Neural cell (in vitro differentiated cells): Measurements from ENCODE around the gene TMOD1. TPM values are rescaled to one million over a fixed set of nuclear protein-coding genes. Genes with fewer than 3 reads are reported as not detected.

Experiments used
- H2AFZ ChIP-seq: fragments of 200-600, 300-800 bp; sonication (generic), shearing (Covaris generic); 2 replicates; pipeline ENCODE4 v1.6.0; 2014; ENCODE audit warnings: low read depth, mild to moderate bottlenecking, antibody characterized with exemption, low read length, moderate library complexity
- H3F3A ChIP-seq: fragments of 200-600 bp; shearing (Covaris generic); 2 replicates; pipeline ENCODE4 v1.6.1; 2016; ENCODE audit warnings: mild to moderate bottlenecking, moderate library complexity, mixed read lengths, antibody characterized with exemption, low read length; ENCODE audit not compliant: insufficient read depth, poor library complexity, severe bottlenecking
- H3K27ac ChIP-seq: fragments of 200-600, 300-800 bp; sonication (generic), shearing (Covaris generic); 2 replicates; pipeline ENCODE4 v1.5.1; 2014; ENCODE audit warnings: mild to moderate bottlenecking, low read length, moderate library complexity
- H3K27me3 ChIP-seq: fragments of 300-800, 200-600 bp; sonication (generic), shearing (Covaris generic); 2 replicates; pipeline ENCODE4 v1.6.0; 2014; ENCODE audit warnings: mild to moderate bottlenecking, low read depth, low read length, moderate library complexity; ENCODE audit not compliant: insufficient read depth
- H3K36me3 ChIP-seq: fragments of 300-800, 200-600 bp; sonication (generic), shearing (Covaris generic); 2 replicates; pipeline ENCODE4 v1.5.1; 2014; ENCODE audit warnings: mild to moderate bottlenecking, antibody characterized with exemption, low read length, moderate library complexity; ENCODE audit not compliant: insufficient read depth
- H3K4me2 ChIP-seq: fragments of 300-800, 200-600 bp; sonication (generic), shearing (Covaris generic); 2 replicates; pipeline ENCODE4 v1.6.0; 2014; ENCODE audit warnings: mild to moderate bottlenecking, low read length
- H3K4me3 ChIP-seq: fragments of 300-800, 200-600 bp; sonication (generic), shearing (Covaris generic); 2 replicates; pipeline ENCODE4 v1.5.1; 2014; ENCODE audit warnings: mild to moderate bottlenecking, low read length, moderate library complexity
- H3K79me2 ChIP-seq: fragments of 200-600 bp; shearing (Covaris generic); replicated peaks from 2 replicates; pipeline ENCODE4 v1.6.0; 2014; ENCODE audit warnings: mild to moderate bottlenecking, low read length, moderate library complexity; ENCODE audit not compliant: insufficient read depth
- H3K9ac ChIP-seq: fragments of 300-800, 200-600 bp; sonication (generic), shearing (Covaris generic); 2 replicates; pipeline ENCODE4 v1.6.1; 2016; ENCODE audit warnings: mild to moderate bottlenecking, low read length, mixed read lengths
- H3K9me2 ChIP-seq: fragments of 200-600 bp; shearing (Covaris generic); 2 replicates; pipeline ENCODE4 v1.6.1; 2016; ENCODE audit warnings: mild to moderate bottlenecking, low read length, mixed read lengths; ENCODE audit not compliant: insufficient read depth
- H3K9me3 ChIP-seq: fragments of 200-600, 300-800 bp; sonication (generic), shearing (Covaris generic); 2 replicates; pipeline ENCODE4 v1.6.1; 2016; ENCODE audit warnings: mild to moderate bottlenecking, mixed run types, low read length, moderate library complexity, mixed read lengths
- H4K20me1 ChIP-seq: fragments of 200-600 bp; shearing (Covaris generic); 2 replicates; pipeline ENCODE4 v1.6.1; 2016; ENCODE audit warnings: mild to moderate bottlenecking, mixed run types; ENCODE audit not compliant: insufficient read depth
- CTCF ChIP-seq: fragments of 450-650 bp; IDR thresholded peaks from 2 replicates; pipeline ENCODE4 v1.5.1; 2014; ENCODE audit warnings: antibody characterized with exemption, mild to moderate bottlenecking, moderate library complexity; ENCODE audit not compliant: poor library complexity, severe bottlenecking
- EP300 ChIP-seq: fragments of 450-650 bp; conservative IDR thresholded peaks from 2 replicates; pipeline ENCODE4 v1.6.1; 2014; ENCODE audit warnings: antibody characterized with exemption, mild to moderate bottlenecking, moderate library complexity; ENCODE audit not compliant: poor library complexity, severe bottlenecking
- EZH2 ChIP-seq: fragments of 200-600, 300-800 bp; shearing (Covaris generic), sonication (generic); IDR thresholded peaks from 2 replicates; pipeline ENCODE4 v1.6.1; 2014; ENCODE audit warnings: antibody characterized with exemption, low read length, borderline replicate concordance, mild to moderate bottlenecking; ENCODE audit not compliant: insufficient read depth, poor library complexity, severe bottlenecking
- MXI1 ChIP-seq: fragments of 450-650 bp; conservative IDR thresholded peaks from 2 replicates; pipeline ENCODE4 v1.6.1; 2014; ENCODE audit warnings: antibody characterized with exemption, mild to moderate bottlenecking; ENCODE audit not compliant: poor library complexity, severe bottlenecking
- POLR2AphosphoS5 ChIP-seq: IDR thresholded peaks from 2 replicates; pipeline ENCODE4 v1.6.1; 2012
- RAD21 ChIP-seq: fragments of 450-650 bp; conservative IDR thresholded peaks from 2 replicates; pipeline ENCODE4 v1.6.1; 2014; ENCODE audit warnings: antibody characterized with exemption, mild to moderate bottlenecking, moderate library complexity
- REST ChIP-seq: IDR thresholded peaks from 2 replicates; pipeline ENCODE4 v1.6.1; 2012; ENCODE audit warnings: borderline replicate concordance
- SMC3 ChIP-seq: fragments of 450-650 bp; conservative IDR thresholded peaks from 2 replicates; pipeline ENCODE4 v1.6.1; 2014; ENCODE audit warnings: antibody characterized with exemption, mild to moderate bottlenecking, moderate library complexity; ENCODE audit not compliant: poor library complexity
- TAF1 ChIP-seq: IDR thresholded peaks from 2 replicates; pipeline ENCODE4 v1.6.1; 2012; ENCODE audit warnings: low read depth
- polyA plus RNA-seq: library from polyadenylated mRNA; depleted of rRNA; stranded (reverse); fragments of >200 nt; gene quantifications from 2 replicates; pipeline ENCODE4 v1.2.3, GENCODE V29; 2014

TMOD1 gene
- polyA plus RNA-seq, 1 donor from 2014 or later: 0.17 TPM

- no peaks in the 10 kb centered on the region for H4K20me1 ChIP-seq
- H3K4me3 ChIP-seq: no peak overlapping the region
- H3K27me3 ChIP-seq: no peaks in the 10 kb centered on the region
- no peaks in the 10 kb centered on the region for H3K9me3 ChIP-seq
- H3K4me2 ChIP-seq: no peak overlapping the region
- no peaks in the 10 kb centered on the region for H3K79me2 ChIP-seq
- TF ChIP-seq POLR2AphosphoS5: no peak
- no peak for TF ChIP-seq REST
- TF ChIP-seq TAF1: no peak
- no peak for TF ChIP-seq EZH2
- no peak for TF ChIP-seq SMC3
- no peak for TF ChIP-seq EP300
- TF ChIP-seq MXI1: no peak
- TF ChIP-seq RAD21: no peak
- no peak for TF ChIP-seq CTCF
- H2AFZ ChIP-seq: no peak overlapping the region
- H3K9ac ChIP-seq: no peak overlapping the region
- no peaks in the 10 kb centered on the region for H3F3A ChIP-seq
- no peaks in the 10 kb centered on the region for H3K9me2 ChIP-seq
- no peak overlapping the region for H3K27ac ChIP-seq
- H3K36me3 ChIP-seq: no peaks in the 10 kb centered on the region
These were observed 46.9 kb downstream of the TMOD1 start for GRCh38 chr9:97548379-97548778.

GRCh38 chr9:97548819-97549540 lies 47.5 kb downstream of the TMOD1 start:
- H3K4me3 ChIP-seq: no peak overlapping the region
- no peak overlapping the region for H3K27ac ChIP-seq
- no peaks in the 10 kb centered on the region for H3K79me2 ChIP-seq
- no peak for TF ChIP-seq EP300
- no peak for TF ChIP-seq REST
- TF ChIP-seq EZH2: no peak
- TF ChIP-seq SMC3: no peak
- TF ChIP-seq RAD21: no peak
- no peak for TF ChIP-seq TAF1
- no peak for TF ChIP-seq POLR2AphosphoS5
- TF ChIP-seq CTCF: no peak
- no peak for TF ChIP-seq MXI1
- no peaks in the 10 kb centered on the region for H3K36me3 ChIP-seq
- no peak overlapping the region for H2AFZ ChIP-seq
- H3K9me2 ChIP-seq: no peaks in the 10 kb centered on the region
- H3K9ac ChIP-seq: no peak overlapping the region
- no peaks in the 10 kb centered on the region for H3K9me3 ChIP-seq
- H3K4me2 ChIP-seq: no peak overlapping the region
- H4K20me1 ChIP-seq: no peaks in the 10 kb centered on the region
- H3K27me3 ChIP-seq: no peaks in the 10 kb centered on the region
- H3F3A ChIP-seq: no peaks in the 10 kb centered on the region
